DMS53 (cell line): ENCODE data around the gene ERVW-1.
"Not testable (repeated sequence)": the region's sequence is repeated elsewhere in the genome, so short reads cannot be mapped to it uniquely, and the experiment has no call there.

Source experiments
- DNase-seq: peaks from one replicate; lab custom pipeline; 2025; lab: John Stamatoyannopoulos, UW

The ERVW-1 gene

GRCh38 chr7:92473989-92474388 is 3.8 kb downstream of the ERVW-1 start:
- DNase-seq: not testable (repeated sequence)

- not testable (repeated sequence) for DNase-seq
These were observed 9.2 kb downstream of the ERVW-1 start for GRCh38 chr7:92468589-92468988.

GRCh38 chr7:92466682-92467081 is 11.1 kb downstream of the ERVW-1 start:
- no peak for DNase-seq

- no peak for DNase-seq
These were observed 13.2 kb downstream of the ERVW-1 start for GRCh38 chr7:92464515-92464914.

- no peak for DNase-seq
These were observed 15.2 kb downstream of the ERVW-1 start for GRCh38 chr7:92462560-92462959.

DNA sequence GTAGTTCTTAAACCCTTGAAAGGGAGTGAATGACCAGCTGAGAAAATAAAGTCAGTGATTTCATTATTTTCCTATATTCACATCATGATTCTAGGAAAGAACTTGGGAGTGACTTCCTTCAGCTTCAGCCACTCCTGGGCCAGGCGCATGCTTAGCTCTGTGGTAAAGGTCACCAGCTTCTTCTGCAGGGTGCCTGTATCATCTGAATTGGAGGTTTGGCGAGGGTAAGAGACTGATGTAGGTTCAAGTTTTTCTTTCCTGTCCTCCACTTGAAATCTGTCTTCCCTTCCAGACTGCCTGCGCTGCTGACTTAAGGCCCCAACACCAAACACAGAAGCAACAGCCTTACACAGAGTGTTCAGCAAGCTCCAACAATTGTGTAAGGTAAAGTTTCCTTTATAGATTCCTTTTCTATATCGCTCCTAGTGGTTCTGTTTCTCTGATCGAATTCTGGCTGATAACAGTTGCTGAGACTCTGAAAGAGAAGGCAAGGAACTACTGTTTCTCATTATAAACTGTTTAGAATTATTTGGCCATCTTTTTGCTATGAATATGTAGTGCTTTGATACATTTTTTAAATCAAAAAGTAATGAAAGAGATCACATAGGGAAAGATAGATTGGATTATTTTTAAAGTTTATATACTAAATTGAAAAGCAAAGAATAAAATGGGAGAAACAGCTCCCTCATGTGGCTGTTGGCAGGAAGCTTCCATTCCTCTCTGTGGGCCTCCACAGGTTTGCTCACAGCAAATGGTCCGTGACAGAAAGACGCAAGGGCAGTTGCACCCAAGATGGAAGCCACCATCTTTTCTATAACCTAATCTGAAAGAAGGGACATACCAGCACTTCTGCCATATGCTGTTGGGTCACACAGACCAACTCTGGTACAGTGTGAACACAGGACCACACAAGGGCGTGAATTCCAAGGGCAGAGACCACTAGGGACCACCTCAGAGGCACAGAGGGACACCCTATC is 16.4 kb downstream of the ERVW-1 start:
- peak; percentile 88 for DNase-seq

DNA sequence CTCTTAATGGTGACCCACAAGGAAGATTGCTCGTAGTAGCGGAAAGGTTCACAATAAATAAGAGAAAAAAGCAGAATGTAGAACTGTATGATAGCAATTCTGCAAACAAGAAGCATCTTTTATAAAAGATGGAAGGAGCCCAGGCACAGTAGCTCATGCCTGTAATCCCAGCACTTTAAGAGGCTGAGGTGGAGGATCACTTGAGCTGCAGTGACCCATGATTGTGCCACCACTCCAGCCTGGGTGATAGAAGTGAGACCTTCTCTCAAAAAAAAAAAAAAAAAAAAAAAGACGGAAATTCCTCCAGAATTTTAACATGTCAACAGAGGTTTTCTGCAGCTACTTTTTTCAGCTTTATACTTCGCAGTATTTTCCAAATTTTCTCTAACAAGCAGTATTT is 17.2 kb downstream of the ERVW-1 start:
- peak; percentile 84 for DNase-seq

DNA sequence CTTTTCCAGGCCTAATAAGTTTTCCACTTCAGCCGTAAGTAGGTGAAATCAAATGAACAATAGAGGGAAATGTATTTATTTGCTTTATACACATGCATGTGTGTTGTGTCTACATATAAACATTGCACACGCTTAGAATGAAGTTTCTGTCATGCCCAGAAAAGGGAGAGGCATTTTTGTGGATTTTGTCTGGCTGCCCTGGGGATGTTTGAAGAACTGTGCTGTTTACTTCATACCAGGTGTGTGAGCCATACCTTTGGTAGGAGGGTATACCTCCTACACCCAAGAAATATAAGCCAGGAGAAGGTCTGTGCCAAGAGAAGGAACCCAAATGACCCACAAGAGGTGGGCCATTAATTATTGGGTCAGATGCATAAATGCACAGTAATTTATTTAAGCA is 17.6 kb downstream of the ERVW-1 start:
- peak; percentile 34 for DNase-seq

- no peak for DNase-seq
These were observed 21.5 kb downstream of the ERVW-1 start for GRCh38 chr7:92456236-92456635.

GRCh38 chr7:92451645-92452044 is 26.1 kb downstream of the ERVW-1 start:
- no peak for DNase-seq

- peak; percentile 92 for DNase-seq
These were observed 29.5 kb downstream of the ERVW-1 start for GRCh38 chr7:92448205-92448747.

- DNase-seq: peak; percentile 98
These were observed 30.2 kb downstream of the ERVW-1 start, which contains the start of gene GATAD1 for GRCh38 chr7:92447345-92448204. Gene GATAD1 (plus strand): TSS chr7:92447482. CDS start chr7:92447730, 248 bp downstream.

- no peak for DNase-seq
These were observed 30.8 kb downstream of the ERVW-1 start for GRCh38 chr7:92446869-92447344.

DNA sequence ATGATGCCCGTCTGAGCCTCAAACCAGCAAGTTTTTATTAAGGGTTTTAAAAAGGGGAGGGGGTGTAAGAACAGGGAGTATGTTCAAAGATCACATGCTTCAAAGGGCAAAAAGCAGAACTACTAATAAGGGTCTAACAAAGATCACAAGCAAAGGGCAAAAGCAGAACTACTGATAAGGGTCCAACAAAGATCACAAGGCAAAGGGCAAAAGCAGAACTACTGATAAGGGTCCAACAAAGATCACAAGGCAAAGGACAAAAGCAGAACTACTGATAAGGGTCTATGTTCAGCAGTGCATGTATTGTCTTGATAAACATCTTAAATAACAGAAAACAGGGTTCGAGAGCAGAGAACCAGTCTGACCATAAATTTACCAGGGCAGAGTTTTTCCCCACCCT is 35.0 kb downstream of the ERVW-1 start:
- not testable (repeated sequence) for DNase-seq

DNA sequence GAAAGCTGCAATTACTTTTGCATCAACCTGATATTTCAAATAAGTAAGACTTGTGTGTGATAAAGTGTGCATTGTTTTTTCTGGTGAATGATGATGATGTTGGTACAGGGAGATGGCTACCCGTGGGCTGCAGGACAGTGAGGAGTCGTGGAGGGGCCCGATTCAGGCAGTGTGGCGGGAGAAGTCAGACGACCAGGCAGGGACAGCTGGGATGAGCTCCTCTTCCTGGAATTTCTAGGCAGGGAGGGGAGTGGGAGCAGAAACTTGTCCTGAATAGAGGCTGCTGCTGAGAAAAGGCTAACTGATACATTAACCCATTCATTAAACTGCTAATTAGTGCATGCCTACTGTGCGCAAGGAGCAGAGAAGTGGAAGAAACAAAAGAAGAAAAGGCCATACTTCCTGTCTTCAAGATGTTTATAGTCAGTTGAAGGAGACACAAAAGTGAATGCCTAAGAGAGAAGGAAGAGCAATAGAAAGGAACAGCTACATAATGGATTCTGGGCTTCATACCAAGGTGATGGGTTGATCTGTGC is 39.7 kb downstream of the ERVW-1 start:
- no peak for DNase-seq

GRCh38 chr7:92436612-92437445 is 40.9 kb downstream of the ERVW-1 start:
- DNase-seq: no peak

GRCh38 chr7:92435542-92435941 is 42.2 kb downstream of the ERVW-1 start:
- no peak for DNase-seq

DNA sequence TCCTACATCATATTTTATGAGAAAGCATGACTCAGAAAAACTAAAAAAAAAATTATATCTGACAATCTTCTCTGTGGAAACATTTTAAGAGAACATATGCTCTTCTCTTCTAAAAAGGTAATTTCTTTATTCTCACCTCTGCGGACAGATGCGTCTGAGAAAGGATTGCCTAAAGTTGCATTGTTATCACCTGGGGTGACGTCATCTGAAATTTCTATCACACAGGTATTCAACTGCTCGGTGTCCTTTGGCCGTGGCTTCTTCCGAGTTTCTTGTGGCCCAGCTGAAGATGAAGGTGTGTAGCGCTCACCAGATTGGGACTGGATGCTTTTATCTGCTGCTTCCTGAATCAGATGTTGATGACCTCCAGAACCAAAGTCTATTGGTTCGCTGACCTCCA is 44.7 kb downstream of the ERVW-1 start:
- DNase-seq: no peak

DNA sequence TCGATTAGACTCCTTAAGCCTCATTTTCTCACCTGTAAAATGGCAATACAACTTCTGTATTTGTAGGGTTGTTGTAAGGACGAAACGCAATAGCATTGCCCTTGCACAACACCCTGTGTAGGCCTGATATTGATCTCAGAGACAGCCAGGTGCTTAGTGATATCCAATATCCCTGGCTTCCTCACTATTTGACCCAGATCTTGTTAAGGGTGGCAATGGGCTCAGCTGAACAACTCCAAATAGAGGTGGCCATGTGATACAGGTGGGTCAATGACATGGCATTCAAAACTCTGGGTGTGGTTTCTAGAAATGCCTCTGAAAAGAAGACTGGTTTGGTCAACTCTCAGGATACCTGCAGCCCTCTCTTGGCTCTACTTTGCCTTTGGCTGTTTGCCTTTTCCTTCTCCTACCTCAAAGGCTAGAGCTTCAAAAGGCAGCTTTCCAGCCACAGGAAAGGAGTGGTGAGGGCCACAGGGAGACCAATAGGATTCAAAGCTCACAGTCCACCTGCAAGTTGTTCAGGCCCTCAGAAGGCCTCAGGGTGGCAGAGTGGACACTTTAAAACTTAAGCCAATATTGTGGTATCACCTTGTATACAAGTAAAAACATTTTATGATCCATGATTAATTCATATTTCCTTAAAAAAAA is 45.3 kb downstream of the ERVW-1 start:
- no peak for DNase-seq

DNA sequence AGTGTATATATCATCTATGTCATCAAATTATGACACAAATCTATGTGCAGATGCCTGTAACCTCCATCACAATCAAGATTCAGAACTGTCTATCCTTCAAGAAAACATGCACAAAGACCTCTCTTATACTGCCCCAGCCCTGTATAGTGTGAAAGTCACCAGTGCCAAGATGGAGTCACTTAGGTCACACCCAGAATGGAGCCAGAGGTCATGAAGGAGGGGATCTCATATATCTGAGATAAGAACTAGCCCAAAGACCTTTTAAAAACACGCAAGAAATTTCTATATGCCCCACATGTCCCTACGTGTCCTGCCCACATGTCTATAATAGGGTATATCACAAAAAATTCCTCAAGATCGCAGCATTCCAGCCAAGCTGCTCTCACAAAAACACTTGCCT is 50.6 kb downstream of the ERVW-1 start:
- DNase-seq: no peak
